GM21619 (cell line): ENCODE results near the gene TIMP3.
"Not testable (repeated sequence)": the region's sequence is repeated elsewhere in the genome, so short reads cannot be mapped to it uniquely, and the experiment has no call there.

ENCODE experiments used
- ATAC-seq: cut with Tn5 transposase; IDR thresholded peaks from one replicate; pipeline ENCODE4 v1.9.1; 2021; ENCODE audit not compliant: unreplicated experiment

Gene TIMP3

GRCh38 chr22:32801537-32802236 is at the start of gene TIMP3:
TSS of gene TIMP3 (plus strand) at chr22:32801705. CDS start at chr22:32802002, 297 bp downstream.
- no peak for ATAC-seq

GRCh38 chr22:32752326-32752725 is 49.2 kb upstream of the TIMP3 start:
- ATAC-seq, result no peak

- no peak for ATAC-seq
These were observed 48.5 kb upstream of the TIMP3 start for GRCh38 chr22:32752816-32753520.

GRCh38 chr22:32753591-32753990 is 47.9 kb upstream of the TIMP3 start:
- no peak for ATAC-seq

GRCh38 chr22:32754413-32755041 is 47.0 kb upstream of the TIMP3 start:
- no peak for ATAC-seq

GRCh38 chr22:32757086-32757762 is 44.3 kb upstream of the TIMP3 start:
- ATAC-seq, result not testable (repeated sequence)

GRCh38 chr22:32758866-32759385 is 42.6 kb upstream of the TIMP3 start:
- no peak for ATAC-seq

GRCh38 chr22:32760396-32760795 is 41.1 kb upstream of the TIMP3 start:
- no peak for ATAC-seq

- ATAC-seq, result no peak
These were observed 40.7 kb upstream of the TIMP3 start for GRCh38 chr22:32760815-32761214.

- no peak for ATAC-seq
These were observed 40.1 kb upstream of the TIMP3 start for GRCh38 chr22:32761251-32761903.

GRCh38 chr22:32764330-32765131 is 37.0 kb upstream of the TIMP3 start:
- ATAC-seq, result no peak

GRCh38 chr22:32765132-32765618 is 36.3 kb upstream of the TIMP3 start:
- ATAC-seq, result no peak

- ATAC-seq, result no peak
These were observed 29.7 kb upstream of the TIMP3 start for GRCh38 chr22:32771756-32772155.

GRCh38 chr22:32775957-32776356 is 25.5 kb upstream of the TIMP3 start:
- no peak for ATAC-seq

GRCh38 chr22:32776397-32776796 is 25.1 kb upstream of the TIMP3 start:
- ATAC-seq, result no peak

GRCh38 chr22:32776802-32777201 is 24.7 kb upstream of the TIMP3 start:
- ATAC-seq, result no peak

GRCh38 chr22:32777987-32778386 is 23.5 kb upstream of the TIMP3 start:
- ATAC-seq, result no peak

GRCh38 chr22:32780726-32781310 is 20.7 kb upstream of the TIMP3 start:
- ATAC-seq, result no peak

GRCh38 chr22:32781695-32782094 is 19.8 kb upstream of the TIMP3 start:
- ATAC-seq, result no peak
